GM13977 (cell line): ENCODE results near the gene LIN7A.

Experiments
- DNase-seq: peaks from one replicate; pipeline ENCODE4 v3.0.0; 2012; ENCODE audit warnings: low spot score
- in situ Hi-C: fragments of 300-500 bp; cut with MboI; formaldehyde crosslinking; loops from one replicate; pipeline ENCODE4 v1.12.0; 2022; ENCODE audit warnings: low sequenced_read_pairs, low pct_unique_long_range_greater_than_20kb, mixed read lengths, inconsistent platforms; ENCODE audit not compliant: unreplicated experiment
- TF ChIP-seq, protein P1 (sequence below): IDR thresholded peaks from 2 replicates; pipeline ENCODE4 v1.5.1; 2012; ENCODE audit warnings: mild to moderate bottlenecking, control low read depth; ENCODE audit not compliant: insufficient read depth; ENCODE audit errors: extremely low read depth, missing control alignments

The LIN7A gene, protein sequence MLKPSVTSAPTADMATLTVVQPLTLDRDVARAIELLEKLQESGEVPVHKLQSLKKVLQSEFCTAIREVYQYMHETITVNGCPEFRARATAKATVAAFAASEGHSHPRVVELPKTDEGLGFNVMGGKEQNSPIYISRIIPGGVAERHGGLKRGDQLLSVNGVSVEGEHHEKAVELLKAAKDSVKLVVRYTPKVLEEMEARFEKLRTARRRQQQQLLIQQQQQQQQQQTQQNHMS

DNA sequence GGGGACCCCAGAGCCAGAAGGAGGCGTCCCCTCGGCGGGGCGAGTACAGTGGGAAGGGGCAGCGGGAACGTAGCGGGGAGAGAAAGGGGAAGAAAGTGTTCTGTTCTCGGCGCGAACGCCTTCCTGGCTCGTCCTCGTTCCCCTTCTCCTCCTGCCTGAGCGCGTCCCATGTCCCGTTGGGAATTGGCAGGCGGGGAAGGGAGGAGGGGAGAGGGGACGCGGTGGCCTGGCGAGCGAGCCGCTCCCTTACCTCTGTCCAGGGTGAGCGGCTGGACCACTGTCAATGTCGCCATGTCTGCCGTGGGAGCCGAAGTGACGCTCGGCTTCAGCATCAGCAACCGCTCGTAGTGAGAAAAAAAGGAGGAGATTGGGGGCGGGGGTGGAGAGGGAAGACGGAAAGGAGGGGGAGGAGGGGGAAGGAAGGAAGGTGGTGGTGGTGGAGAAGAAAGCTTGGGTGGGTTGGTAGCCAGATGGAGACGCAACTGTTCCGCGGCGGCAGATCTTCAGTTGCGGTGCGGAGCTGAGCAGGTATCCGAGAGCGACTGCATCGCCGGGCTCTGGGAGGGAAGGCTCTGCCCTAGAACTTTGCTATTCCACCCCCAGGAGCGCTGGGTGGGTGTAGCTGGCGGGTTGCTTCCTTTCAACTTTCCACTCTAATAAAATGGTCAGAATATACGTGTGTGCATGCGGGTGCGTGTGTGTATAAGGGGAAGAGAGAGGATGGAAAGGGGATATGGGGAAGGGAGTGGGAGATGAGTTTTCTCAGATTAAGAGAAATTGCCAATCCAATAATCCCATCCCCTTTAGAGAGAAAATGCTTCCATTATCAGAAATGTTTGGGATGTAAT lies at the start of gene LIN7A:
LIN7A (minus strand) TSS at position 544 of the 848 bp plus-strand sequence; CDS start at position 332, 212 bp downstream.
- in situ Hi-C loops: no loop called here
- peak; percentile 60 for DNase-seq
- TF ChIP-seq, protein P1, sequence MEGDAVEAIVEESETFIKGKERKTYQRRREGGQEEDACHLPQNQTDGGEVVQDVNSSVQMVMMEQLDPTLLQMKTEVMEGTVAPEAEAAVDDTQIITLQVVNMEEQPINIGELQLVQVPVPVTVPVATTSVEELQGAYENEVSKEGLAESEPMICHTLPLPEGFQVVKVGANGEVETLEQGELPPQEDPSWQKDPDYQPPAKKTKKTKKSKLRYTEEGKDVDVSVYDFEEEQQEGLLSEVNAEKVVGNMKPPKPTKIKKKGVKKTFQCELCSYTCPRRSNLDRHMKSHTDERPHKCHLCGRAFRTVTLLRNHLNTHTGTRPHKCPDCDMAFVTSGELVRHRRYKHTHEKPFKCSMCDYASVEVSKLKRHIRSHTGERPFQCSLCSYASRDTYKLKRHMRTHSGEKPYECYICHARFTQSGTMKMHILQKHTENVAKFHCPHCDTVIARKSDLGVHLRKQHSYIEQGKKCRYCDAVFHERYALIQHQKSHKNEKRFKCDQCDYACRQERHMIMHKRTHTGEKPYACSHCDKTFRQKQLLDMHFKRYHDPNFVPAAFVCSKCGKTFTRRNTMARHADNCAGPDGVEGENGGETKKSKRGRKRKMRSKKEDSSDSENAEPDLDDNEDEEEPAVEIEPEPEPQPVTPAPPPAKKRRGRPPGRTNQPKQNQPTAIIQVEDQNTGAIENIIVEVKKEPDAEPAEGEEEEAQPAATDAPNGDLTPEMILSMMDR: no peak

DNA sequence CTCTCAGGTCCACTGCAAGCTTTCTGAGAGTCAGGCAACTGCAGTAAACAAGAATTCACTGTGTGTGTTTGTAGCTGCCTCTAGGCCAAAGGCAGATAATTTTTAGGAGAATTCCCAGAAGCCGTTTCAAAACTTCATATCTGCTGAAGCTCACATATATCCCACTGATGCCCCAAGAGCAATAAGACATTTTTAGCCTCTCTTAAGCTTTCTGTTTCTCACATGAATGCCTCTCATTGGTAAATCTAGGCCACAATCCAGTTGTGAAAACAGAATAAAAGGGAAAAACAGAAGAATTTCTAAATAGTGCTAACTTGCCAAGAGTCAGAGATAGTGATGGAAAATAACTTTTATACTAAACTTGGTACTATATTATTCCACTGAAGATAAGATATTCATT lies 48.5 kb upstream of the LIN7A start:
- in situ Hi-C loops: no loop called here
- TF ChIP-seq, protein P1: no peak
- no peak for DNase-seq

DNA sequence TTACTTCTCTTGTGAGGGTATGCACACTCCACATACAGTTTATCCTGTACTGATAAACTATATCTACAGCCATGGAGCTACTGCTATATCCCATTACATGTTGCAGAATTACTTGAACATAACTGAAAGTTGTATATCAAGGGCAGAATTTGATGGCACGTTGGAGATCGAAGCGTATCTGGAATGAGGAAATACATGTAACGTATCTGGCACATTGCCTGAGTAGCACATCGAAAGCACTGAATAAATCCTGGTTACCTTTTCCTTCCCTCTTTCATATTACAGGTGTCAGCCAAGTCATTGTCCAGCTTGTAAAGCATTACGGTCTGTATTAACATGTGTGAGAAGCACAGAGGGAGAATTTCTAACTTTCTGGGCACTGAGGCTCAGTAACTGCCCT lies 42.1 kb upstream of the LIN7A start:
- DNase-seq: no peak
- TF ChIP-seq, protein P1: no peak
- in situ Hi-C loops: no loop called here

DNA sequence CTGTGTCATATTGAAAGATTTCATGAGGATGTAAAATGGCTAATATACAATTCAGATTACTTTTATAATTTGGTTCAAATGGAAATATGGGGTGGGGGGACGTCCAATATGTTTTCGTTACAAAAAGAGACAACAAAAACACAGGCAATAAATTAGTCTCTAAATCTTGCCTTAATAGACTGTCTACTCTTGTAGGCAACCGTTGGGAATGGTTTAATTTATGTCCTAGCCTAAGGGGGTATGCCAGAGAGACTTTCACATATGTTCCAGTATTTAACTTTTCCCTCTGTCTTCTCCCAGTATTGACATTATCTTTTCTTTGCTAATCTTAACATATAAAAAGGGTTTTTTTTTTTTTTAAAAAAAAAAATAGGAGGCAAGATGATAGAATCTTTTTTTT lies 41.5 kb upstream of the LIN7A start:
- no peak for DNase-seq
- in situ Hi-C loops: no loop called here
- TF ChIP-seq, protein P1: no peak

DNA sequence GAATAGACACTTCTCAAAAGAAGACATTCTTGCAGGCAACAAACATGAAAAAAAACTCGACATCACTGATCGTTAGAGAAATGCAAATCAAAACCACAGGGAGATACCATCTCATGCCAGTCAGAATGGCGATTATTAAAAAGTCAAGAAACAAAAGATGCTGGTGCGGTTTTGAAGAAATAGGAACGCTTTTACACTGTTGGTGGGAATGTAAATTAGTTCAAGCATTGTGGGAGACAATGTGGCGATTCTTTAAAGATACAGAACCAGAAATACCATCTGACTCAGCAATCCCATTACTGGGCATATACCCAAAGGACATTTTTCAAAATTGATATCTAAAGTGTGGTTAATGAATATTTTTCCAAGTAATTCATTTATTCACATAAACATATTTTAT lies 39.6 kb upstream of the LIN7A start:
- DNase-seq: no peak

DNA sequence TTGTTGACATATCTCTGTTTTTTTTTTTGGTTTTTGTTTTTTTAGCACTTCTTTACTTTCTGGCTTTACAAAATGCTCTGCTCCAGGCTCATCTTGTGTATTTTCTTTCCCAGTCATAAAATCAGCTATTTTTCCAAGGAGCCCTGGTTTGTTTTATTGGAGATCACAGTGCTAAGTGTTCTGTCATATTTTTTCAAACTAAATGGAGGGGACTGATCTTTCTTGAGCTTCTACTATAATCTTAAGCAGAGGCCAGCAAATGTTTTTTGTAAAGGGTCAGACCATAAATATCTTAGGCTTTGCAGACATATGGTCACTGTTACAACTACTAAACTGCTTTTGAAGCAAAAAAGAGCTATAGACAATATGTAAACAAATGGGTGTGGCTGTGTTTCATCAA lies 30.6 kb upstream of the LIN7A start:
- in situ Hi-C loops: no loop called here
- TF ChIP-seq, protein P1: no peak

More for the DNA sequence above, 39.6 kb upstream of the LIN7A start:
- TF ChIP-seq, protein P1: no peak
- in situ Hi-C loops: no loop called here

More for the DNA sequence above, 30.6 kb upstream of the LIN7A start:
- no peak for DNase-seq
